T-helper 2 cell treated with Interferon-gamma antibody and Interleukin-4, amounts not matched to agents 5 μg/mL and 100 μg/mL, for 36 hours (primary cell): Measurements from ENCODE around the gene PRRT3.

Experiments
- DNase-seq: peaks from one replicate; pipeline ENCODE4 v3.0.0; 2021; ENCODE audit warnings: low spot score
- H3K27ac Mint-ChIP-seq: one replicate; pipeline ENCODE4 v1.8.0; 2021; ENCODE audit warnings: mild to moderate bottlenecking, mixed read lengths
- H3K27me3 Mint-ChIP-seq: one replicate; pipeline ENCODE4 v1.8.0; 2021; ENCODE audit warnings: low read depth, mixed read lengths
- H3K36me3 Mint-ChIP-seq: one replicate; pipeline ENCODE4 v1.8.0; 2021; ENCODE audit warnings: low read depth, mixed read lengths
- H3K4me1 Mint-ChIP-seq: one replicate; pipeline ENCODE4 v1.8.0; 2021; ENCODE audit warnings: low read depth, mixed read lengths
- H3K4me3 Mint-ChIP-seq: one replicate; pipeline ENCODE4 v1.8.0; 2022; ENCODE audit warnings: mild to moderate bottlenecking, moderate library complexity, mixed read lengths
- H3K9me3 Mint-ChIP-seq: one replicate; pipeline ENCODE4 v1.8.0; 2021; ENCODE audit warnings: mixed read lengths

Gene PRRT3

GRCh38 chr3:9917820-9918219, 34.4 kb downstream of the PRRT3 start:
- H3K36me3 Mint-ChIP-seq = no peaks in the 10 kb centered on the region
- no peak overlapping the region for H3K4me3 Mint-ChIP-seq
- DNase-seq = no peak
- no peaks in the 10 kb centered on the region for H3K9me3 Mint-ChIP-seq
- H3K4me1 Mint-ChIP-seq = peaks cover 6% of the 10 kb centered on the region
- no peak overlapping the region for H3K27ac Mint-ChIP-seq
- peaks cover 3% of the 10 kb centered on the region for H3K27me3 Mint-ChIP-seq

GRCh38 chr3:9916734-9917680, 35.2 kb downstream of the PRRT3 start, which contains the start of gene IL17RC:
Gene IL17RC, plus strand, starts transcription at chr3:9917098. Its CDS starts 218 bp downstream, at chr3:9917316.
- Mint-ChIP-seq H3K36me3 (no peaks in the 10 kb centered on the region), H3K4me1 (peaks cover 12% of the 10 kb centered on the region), H3K27me3 (peaks cover 6% of the 10 kb centered on the region), H3K4me3 (peak within 1 kb of the TSS; percentile 77), H3K9me3 (no peaks in the 10 kb centered on the region), H3K27ac (no peak within 1 kb of the TSS)
- no peak for DNase-seq

- Mint-ChIP-seq H3K9me3 (no peaks in the 10 kb centered on the region), H3K27ac (no peak overlapping the region), H3K36me3 (no peaks in the 10 kb centered on the region), H3K4me1 (peaks cover 12% of the 10 kb centered on the region), H3K27me3 (peaks cover 6% of the 10 kb centered on the region), H3K4me3 (peak overlapping the region; percentile 45)
- no peak for DNase-seq
Measured at GRCh38 chr3:9916346-9916733, 35.9 kb downstream of the PRRT3 start.

GRCh38 chr3:9915254-9916141, 36.7 kb downstream of the PRRT3 start:
- Mint-ChIP-seq H3K27me3 (peaks cover 6% of the 10 kb centered on the region), H3K36me3 (no peaks in the 10 kb centered on the region), H3K4me3 (peak overlapping the region; percentile 77), H3K9me3 (no peaks in the 10 kb centered on the region), H3K4me1 (peaks cover 12% of the 10 kb centered on the region), H3K27ac (no peak overlapping the region)
- DNase-seq = no peak

GRCh38 chr3:9914559-9915253, 37.5 kb downstream of the PRRT3 start:
- no peak for DNase-seq
- Mint-ChIP-seq H3K27ac (no peak overlapping the region), H3K36me3 (no peaks in the 10 kb centered on the region), H3K4me1 (peaks cover 12% of the 10 kb centered on the region), H3K27me3 (peaks cover 7% of the 10 kb centered on the region), H3K4me3 (peak overlapping the region; percentile 46), H3K9me3 (no peaks in the 10 kb centered on the region)

- H3K36me3 Mint-ChIP-seq = no peaks in the 10 kb centered on the region
- peaks cover 12% of the 10 kb centered on the region for H3K4me1 Mint-ChIP-seq
- peaks cover 7% of the 10 kb centered on the region for H3K27me3 Mint-ChIP-seq
- no peak overlapping the region for H3K27ac Mint-ChIP-seq
- no peaks in the 10 kb centered on the region for H3K9me3 Mint-ChIP-seq
- no peak for DNase-seq
- H3K4me3 Mint-ChIP-seq = no peak overlapping the region
Measured at GRCh38 chr3:9914011-9914410, 38.2 kb downstream of the PRRT3 start.

- Mint-ChIP-seq H3K27ac (no peak overlapping the region), H3K4me1 (peaks cover 12% of the 10 kb centered on the region), H3K9me3 (no peaks in the 10 kb centered on the region), H3K27me3 (peaks cover 7% of the 10 kb centered on the region), H3K4me3 (no peak overlapping the region), H3K36me3 (no peaks in the 10 kb centered on the region)
- no peak for DNase-seq
Measured at GRCh38 chr3:9913601-9914000, 38.6 kb downstream of the PRRT3 start.

- peaks cover 7% of the 10 kb centered on the region for H3K27me3 Mint-ChIP-seq
- peaks cover 12% of the 10 kb centered on the region for H3K4me1 Mint-ChIP-seq
- no peaks in the 10 kb centered on the region for H3K9me3 Mint-ChIP-seq
- DNase-seq = peak; percentile 29
- no peak overlapping the region for H3K27ac Mint-ChIP-seq
- H3K36me3 Mint-ChIP-seq = no peaks in the 10 kb centered on the region
- H3K4me3 Mint-ChIP-seq = no peak overlapping the region
Measured at GRCh38 chr3:9912294-9912935, 39.8 kb downstream of the PRRT3 start.

- Mint-ChIP-seq H3K27me3 (peaks cover 7% of the 10 kb centered on the region), H3K9me3 (no peaks in the 10 kb centered on the region), H3K36me3 (no peaks in the 10 kb centered on the region), H3K4me3 (no peak overlapping the region), H3K27ac (no peak overlapping the region), H3K4me1 (peaks cover 12% of the 10 kb centered on the region)
- DNase-seq = no peak
Measured at GRCh38 chr3:9911863-9912262, 40.3 kb downstream of the PRRT3 start.

GRCh38 chr3:9909221-9910013, 42.8 kb downstream of the PRRT3 start:
- Mint-ChIP-seq H3K27ac (no peak overlapping the region), H3K36me3 (no peaks in the 10 kb centered on the region), H3K27me3 (peaks cover 4% of the 10 kb centered on the region), H3K9me3 (no peaks in the 10 kb centered on the region), H3K4me1 (peaks cover 6% of the 10 kb centered on the region), H3K4me3 (no peak overlapping the region)
- no peak for DNase-seq

GRCh38 chr3:9908286-9908685, 43.9 kb downstream of the PRRT3 start:
- peaks cover 13% of the 10 kb centered on the region for H3K4me1 Mint-ChIP-seq
- peaks cover 4% of the 10 kb centered on the region for H3K27me3 Mint-ChIP-seq
- H3K27ac Mint-ChIP-seq = no peak overlapping the region
- H3K9me3 Mint-ChIP-seq = no peaks in the 10 kb centered on the region
- no peak overlapping the region for H3K4me3 Mint-ChIP-seq
- DNase-seq = no peak
- H3K36me3 Mint-ChIP-seq = no peaks in the 10 kb centered on the region

- no peak for DNase-seq
- Mint-ChIP-seq H3K27ac (no peak overlapping the region), H3K9me3 (no peaks in the 10 kb centered on the region)
Measured at GRCh38 chr3:9906480-9906879, 45.7 kb downstream of the PRRT3 start.

GRCh38 chr3:9903904-9904303, 48.3 kb downstream of the PRRT3 start:
- no peaks in the 10 kb centered on the region for H3K9me3 Mint-ChIP-seq
- no peaks in the 10 kb centered on the region for H3K36me3 Mint-ChIP-seq
- H3K4me3 Mint-ChIP-seq = no peak overlapping the region
- H3K4me1 Mint-ChIP-seq = peaks cover 23% of the 10 kb centered on the region
- no peak for DNase-seq
- peak overlapping the region; percentile 10 for H3K27ac Mint-ChIP-seq
- H3K27me3 Mint-ChIP-seq = no peaks in the 10 kb centered on the region

More at GRCh38 chr3:9906480-9906879, 45.7 kb downstream of the PRRT3 start:
- no peak overlapping the region for H3K4me3 Mint-ChIP-seq
- no peaks in the 10 kb centered on the region for H3K36me3 Mint-ChIP-seq
- H3K4me1 Mint-ChIP-seq = peaks cover 19% of the 10 kb centered on the region
- peaks cover 2% of the 10 kb centered on the region for H3K27me3 Mint-ChIP-seq
